Coronary artery (tissue), 2 donors: ENCODE results near the gene EXO1.

Experiments
- DNase-seq: peaks from one replicate; pipeline ENCODE4 v3.0.0-alpha.2; 2017; ENCODE audit warnings: low spot score
- H3K27ac ChIP-seq, 2 donors: fragments of 200-600 bp; sonication (generic); one replicate each; pipeline ENCODE4 v1.5.1; 2016 to 2019
- H3K4me3 ChIP-seq: fragments of 200-600 bp; sonication (generic); 2 replicates; pipeline ENCODE4 v1.5.1; 2016; ENCODE audit warnings: mild to moderate bottlenecking, moderate library complexity
- CTCF ChIP-seq: fragments of 200-600 bp; sonication (generic); IDR thresholded peaks from one replicate; pipeline ENCODE4 v1.5.1; 2019; ENCODE audit warnings: antibody characterized with exemption

The EXO1 gene

DNA sequence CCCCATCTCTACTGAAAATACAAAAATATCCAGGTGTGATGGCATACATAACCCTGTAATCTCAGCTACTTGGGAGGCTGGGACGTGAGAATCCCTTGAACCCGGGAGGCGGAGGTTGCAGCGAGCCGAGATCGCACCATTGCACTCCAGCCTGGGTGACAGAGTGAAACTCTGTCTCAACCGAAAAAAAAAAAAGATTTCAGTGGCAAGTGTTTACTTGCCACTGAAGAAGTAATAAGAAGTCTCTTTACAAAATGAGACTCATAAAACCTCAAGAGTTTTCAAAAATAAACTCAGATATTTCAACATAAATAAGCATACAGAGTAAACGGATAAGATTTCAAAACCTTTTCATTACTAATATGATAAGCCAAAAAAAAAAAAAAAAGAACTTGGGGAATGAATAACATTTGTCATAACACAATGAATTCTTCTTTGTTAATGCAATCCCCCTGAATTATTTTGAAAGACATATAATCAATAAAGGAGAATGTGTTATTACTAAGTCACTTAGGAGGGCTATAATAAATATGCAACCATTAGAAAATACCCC, 34.2 kb upstream of the EXO1 start:
- DNase-seq: no peak
- no peak overlapping the region for H3K27ac ChIP-seq
- TF ChIP-seq CTCF: no peak
- H3K4me3 ChIP-seq: no peak overlapping the region

DNA sequence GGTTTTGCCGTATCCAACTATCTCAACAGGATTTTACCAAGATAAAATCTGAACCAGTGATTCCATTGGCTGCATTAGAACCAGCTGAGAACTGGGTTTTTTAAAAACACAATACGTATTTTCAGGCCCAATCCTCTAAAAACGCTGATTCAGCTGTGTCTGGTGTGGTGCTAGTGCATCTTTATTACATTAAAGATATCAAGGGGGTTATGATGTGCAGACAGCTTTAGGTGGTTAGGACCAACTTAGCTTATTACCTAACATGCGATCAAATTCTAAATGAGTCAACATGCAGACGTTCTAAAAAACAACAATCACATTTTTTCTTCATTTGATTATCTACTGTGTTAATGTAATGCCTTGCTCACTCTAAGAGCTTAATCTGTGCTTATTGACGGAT, 32.0 kb upstream of the EXO1 start:
- H3K4me3 ChIP-seq: no peak overlapping the region
- H3K27ac ChIP-seq: no peak overlapping the region
- TF ChIP-seq CTCF: no peak
- DNase-seq: no peak

- DNase-seq: no peak
These were observed 30.6 kb upstream of the EXO1 start for GRCh38 chr1:241817331-241817792.

DNA sequence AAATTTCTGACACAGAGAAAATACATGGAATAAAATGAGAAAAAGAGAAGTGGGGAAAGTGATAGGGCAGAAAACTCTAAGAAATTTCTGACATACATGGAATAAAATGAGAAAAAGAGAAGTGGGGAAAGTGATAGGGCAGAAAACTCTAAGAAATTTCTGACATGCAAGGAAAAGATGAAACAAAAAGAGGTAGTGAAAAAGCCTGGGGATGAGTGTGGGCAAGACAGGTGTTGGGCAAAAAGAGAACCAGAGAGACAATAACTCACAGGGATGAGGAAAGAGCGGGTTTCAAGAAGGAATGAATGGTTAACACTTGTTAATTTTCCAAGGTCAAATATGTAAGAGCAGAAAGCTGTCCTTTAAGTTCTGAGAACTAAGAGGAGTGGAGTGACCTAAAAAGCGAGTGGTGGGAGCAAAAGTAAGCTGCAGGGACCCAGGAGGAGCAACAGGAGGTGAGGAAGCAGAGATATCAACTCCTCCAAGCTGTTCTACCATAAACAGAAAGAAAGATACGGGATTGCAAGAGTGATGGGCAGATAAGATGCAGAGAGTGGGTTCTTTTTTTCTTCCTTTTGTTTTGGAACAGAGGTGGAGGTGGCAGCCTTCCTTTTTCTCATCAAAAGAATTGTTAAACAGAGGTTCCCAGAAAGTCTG, 29.9 kb upstream of the EXO1 start:
- DNase-seq: no peak
- no peak overlapping the region for H3K27ac ChIP-seq
- TF ChIP-seq CTCF: no peak
- no peak overlapping the region for H3K4me3 ChIP-seq

More at GRCh38 chr1:241817331-241817792, 30.6 kb upstream of the EXO1 start:
- TF ChIP-seq CTCF: no peak
- no peak overlapping the region for H3K4me3 ChIP-seq
- no peak overlapping the region for H3K27ac ChIP-seq

GRCh38 chr1:241819340-241819866, 28.6 kb upstream of the EXO1 start:
- no peak overlapping the region for H3K27ac ChIP-seq
- no peak for TF ChIP-seq CTCF
- DNase-seq: no peak
- H3K4me3 ChIP-seq: no peak overlapping the region

DNA sequence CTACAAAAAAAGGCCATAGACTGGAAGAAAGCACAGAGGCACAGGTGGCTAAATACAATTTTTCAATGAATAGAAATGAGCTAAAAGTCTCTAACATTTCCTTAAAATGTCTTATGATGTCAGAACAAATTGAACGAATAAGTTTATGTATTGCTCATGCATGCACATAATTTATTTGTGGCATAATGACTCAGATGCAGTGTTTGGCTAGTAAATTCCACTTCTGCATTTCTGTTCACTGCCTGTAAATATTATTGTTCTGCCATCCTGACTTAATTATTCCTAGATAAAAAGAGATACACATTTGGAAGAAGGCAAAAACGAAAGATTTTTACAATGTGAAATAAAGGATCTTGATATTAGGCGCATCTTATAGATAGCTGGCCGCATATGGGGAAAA, 26.6 kb upstream of the EXO1 start:
- Histone ChIP-seq H3K27ac (no peak overlapping the region), H3K4me3 (no peak overlapping the region)
- TF ChIP-seq CTCF: no peak
- no peak for DNase-seq

GRCh38 chr1:241822846-241823245, 25.2 kb upstream of the EXO1 start:
- H3K27ac ChIP-seq: no peak overlapping the region
- H3K4me3 ChIP-seq: no peak overlapping the region
- TF ChIP-seq CTCF: no peak
- no peak for DNase-seq
